Measurements from ENCODE around the gene PNPLA2. TPM values are rescaled to one million over a fixed set of nuclear protein-coding genes. Genes with fewer than 3 reads are reported as not detected.

The PNPLA2 gene
- total RNA-seq, 4 donors from 2014 or later, result 58.9 to 93.3 (median 91.7) TPM

DNA sequence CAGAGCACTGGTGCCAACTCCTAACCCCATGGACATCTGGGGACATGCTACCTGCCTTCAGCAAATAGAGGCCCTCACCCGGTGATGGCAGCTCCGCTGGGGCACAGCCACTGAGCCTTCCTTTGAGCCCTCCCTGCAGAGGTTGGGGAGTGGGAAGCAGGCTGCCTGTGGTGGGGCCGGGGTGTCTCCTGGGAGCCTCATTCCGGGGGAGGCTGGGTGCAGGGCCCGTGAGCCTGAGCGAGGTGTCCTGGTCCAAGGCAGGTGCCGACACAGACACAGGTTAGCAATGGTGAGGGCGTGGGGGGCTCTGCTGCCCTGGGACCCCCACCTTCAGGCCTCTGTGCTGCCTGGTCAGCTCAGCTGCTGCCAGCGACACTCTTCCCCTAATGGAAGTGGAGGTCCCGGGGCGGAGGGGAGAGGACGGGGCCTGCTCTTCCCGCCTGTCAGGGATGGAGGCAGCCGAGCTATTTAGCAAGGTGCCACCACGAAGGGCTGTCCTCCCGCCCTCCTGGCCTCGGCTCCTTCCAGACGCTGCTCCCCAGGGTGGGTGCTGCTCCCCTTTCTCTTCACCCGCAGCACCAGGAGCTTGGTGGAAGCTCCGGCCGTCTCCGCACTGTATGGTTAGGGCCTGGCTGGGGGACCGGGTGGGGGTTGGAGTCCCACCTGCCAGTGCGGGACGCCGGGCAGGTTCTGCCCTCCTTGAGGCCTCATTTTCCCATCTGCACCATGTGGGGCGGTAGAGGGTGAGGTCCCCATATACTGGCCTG lies 35.2 kb downstream of the PNPLA2 start:
- Histone ChIP-seq H3K4me3 (no peak overlapping the region), H3K9me3 (no peaks in the 10 kb centered on the region), H3K36me3 (no peaks in the 10 kb centered on the region), H3K27me3 (peaks cover 4 to 6% (median 5%) of the 10 kb centered on the region in 3 donors), H3K4me1 (peaks cover 5% of the 10 kb centered on the region in 2 donors), H3K27ac (no peak overlapping the region)
- no peak for DNase-seq
- in situ Hi-C loops (cut with MboI; ENCODE audit: low sequenced_read_pairs in 4 of 4) (no loop called here), intact Hi-C loops (cut with DNase I; ENCODE audit: low total_unique reads) (no loop called here)
- ATAC-seq, result no peak
- TF ChIP-seq POLR2A (IDR thresholded peaks at IDR 0.05), result no peak
- TF ChIP-seq, protein P1, sequence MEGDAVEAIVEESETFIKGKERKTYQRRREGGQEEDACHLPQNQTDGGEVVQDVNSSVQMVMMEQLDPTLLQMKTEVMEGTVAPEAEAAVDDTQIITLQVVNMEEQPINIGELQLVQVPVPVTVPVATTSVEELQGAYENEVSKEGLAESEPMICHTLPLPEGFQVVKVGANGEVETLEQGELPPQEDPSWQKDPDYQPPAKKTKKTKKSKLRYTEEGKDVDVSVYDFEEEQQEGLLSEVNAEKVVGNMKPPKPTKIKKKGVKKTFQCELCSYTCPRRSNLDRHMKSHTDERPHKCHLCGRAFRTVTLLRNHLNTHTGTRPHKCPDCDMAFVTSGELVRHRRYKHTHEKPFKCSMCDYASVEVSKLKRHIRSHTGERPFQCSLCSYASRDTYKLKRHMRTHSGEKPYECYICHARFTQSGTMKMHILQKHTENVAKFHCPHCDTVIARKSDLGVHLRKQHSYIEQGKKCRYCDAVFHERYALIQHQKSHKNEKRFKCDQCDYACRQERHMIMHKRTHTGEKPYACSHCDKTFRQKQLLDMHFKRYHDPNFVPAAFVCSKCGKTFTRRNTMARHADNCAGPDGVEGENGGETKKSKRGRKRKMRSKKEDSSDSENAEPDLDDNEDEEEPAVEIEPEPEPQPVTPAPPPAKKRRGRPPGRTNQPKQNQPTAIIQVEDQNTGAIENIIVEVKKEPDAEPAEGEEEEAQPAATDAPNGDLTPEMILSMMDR (IDR thresholded peaks at IDR 0.05 in 4 of 5, conservative IDR thresholded peaks at IDR 0.05 in 1 of 5), result no peak

DNA sequence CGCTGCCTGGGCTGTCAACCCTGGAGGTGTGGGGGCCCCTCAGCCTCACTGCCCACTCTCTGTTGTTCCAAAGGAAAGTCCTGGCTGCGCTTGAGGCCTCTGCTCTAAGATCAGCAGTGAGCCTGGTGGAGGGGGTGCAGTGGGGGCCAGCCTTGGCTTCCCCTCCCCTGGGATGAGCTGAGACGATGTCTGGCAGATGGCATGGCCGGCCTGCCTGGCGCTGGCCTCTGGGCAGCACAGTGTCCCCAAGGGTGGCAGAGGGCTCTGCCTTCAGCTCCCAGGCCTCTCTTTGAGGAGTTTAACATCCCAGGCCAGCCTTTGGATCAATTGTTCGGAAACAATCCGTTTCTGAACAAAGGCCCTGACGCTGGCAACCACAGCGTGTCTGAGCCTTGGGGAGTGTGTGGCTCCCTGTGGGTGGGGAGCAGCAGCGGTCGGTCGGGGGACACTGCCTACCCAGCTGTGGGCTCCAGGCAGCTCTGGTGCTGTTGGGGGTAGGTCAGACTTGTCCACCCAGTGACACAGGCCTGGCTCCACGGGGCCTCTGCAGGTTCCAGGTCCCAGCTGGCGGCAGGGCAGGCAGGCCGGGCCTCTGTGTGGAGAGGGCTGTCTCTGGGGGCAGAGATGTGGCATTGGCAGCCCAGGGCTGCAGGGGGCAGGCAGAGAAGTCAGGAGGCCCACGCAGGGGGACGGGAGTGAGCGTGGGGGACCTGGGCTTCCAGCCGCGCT lies 36.1 kb downstream of the PNPLA2 start:
- H3K36me3 ChIP-seq, result no peaks in the 10 kb centered on the region
- H3K4me1 ChIP-seq, result peaks cover 0 to 3% of the 10 kb centered on the region in 2 donors
- intact Hi-C loops (cut with DNase I; ENCODE audit: low total_unique reads), result no loop called here
- H3K4me3 ChIP-seq, result no peak overlapping the region
- H3K27me3 ChIP-seq, result no peaks in the 10 kb centered on the region
- in situ Hi-C loops (cut with MboI; ENCODE audit: low sequenced_read_pairs in 4 of 4), result no loop called here
- TF ChIP-seq POLR2A (IDR thresholded peaks at IDR 0.05), result no peak
- TF ChIP-seq, protein P1 (IDR thresholded peaks at IDR 0.05 in 4 of 5, conservative IDR thresholded peaks at IDR 0.05 in 1 of 5), result no peak
- DNase-seq (no peak), ATAC-seq (no peak)
- no peaks in the 10 kb centered on the region for H3K9me3 ChIP-seq
- H3K27ac ChIP-seq, result no peak overlapping the region

DNA sequence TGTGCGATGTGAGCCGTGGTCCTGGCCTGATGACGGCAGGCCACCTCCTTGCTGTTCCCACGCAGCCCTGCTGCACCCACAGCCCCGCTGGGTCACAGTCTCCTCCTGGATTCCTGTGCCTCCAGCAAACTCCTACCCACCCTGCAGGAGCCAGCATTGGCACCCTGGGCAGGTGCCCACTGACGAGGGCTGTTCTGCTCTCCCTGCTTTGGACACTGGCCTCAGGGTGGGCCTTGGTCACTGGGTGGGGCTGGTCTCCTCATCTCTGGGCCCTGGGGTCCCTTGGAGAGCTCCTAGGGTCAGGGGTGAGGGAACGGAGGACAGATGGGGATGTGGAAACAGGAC lies 36.6 kb downstream of the PNPLA2 start:
- H3K4me1 ChIP-seq, result peaks cover 0 to 5% of the 10 kb centered on the region in 2 donors
- DNase-seq (no peak), ATAC-seq (no peak)
- no peaks in the 10 kb centered on the region for H3K36me3 ChIP-seq
- in situ Hi-C loops (cut with MboI; ENCODE audit: low sequenced_read_pairs in 4 of 4) (no loop called here), intact Hi-C loops (cut with DNase I; ENCODE audit: low total_unique reads) (no loop called here)
- no peak for TF ChIP-seq POLR2A (IDR thresholded peaks at IDR 0.05)
- TF ChIP-seq, protein P1 (IDR thresholded peaks at IDR 0.05 in 4 of 5, conservative IDR thresholded peaks at IDR 0.05 in 1 of 5), result no peak
- H3K27me3 ChIP-seq, result no peaks in the 10 kb centered on the region
- no peak overlapping the region for H3K4me3 ChIP-seq
- H3K9me3 ChIP-seq, result no peaks in the 10 kb centered on the region
- H3K27ac ChIP-seq, result no peak overlapping the region

DNA sequence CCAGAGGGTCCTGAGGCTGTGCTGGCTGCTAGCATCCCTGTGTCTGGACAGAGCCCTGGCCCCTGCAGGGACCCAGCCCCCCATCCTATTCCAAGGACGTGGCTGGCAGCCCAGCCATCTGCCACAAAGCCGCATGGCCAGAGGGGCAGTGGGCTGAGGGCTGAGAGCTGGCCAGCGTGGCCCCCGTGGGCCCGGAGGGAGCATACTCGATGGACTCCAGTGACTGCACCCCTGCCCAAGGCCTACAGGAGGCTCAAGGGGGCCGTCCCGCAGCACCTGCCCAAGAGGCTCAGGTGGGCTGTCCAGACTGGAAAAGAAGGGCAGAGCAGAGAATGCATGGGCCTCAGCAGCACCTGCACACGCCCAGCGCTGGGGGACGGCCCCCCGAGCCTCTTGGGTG lies 37.1 kb downstream of the PNPLA2 start:
- in situ Hi-C loops (cut with MboI; ENCODE audit: low sequenced_read_pairs in 4 of 4) (no loop called here), intact Hi-C loops (cut with DNase I; ENCODE audit: low total_unique reads) (no loop called here)
- ATAC-seq (no peak), DNase-seq (no peak)
- TF ChIP-seq, protein P1 (IDR thresholded peaks at IDR 0.05 in 4 of 5, conservative IDR thresholded peaks at IDR 0.05 in 1 of 5), result no peak
- no peak for TF ChIP-seq POLR2A (IDR thresholded peaks at IDR 0.05)
- H3K27me3 ChIP-seq, result no peaks in the 10 kb centered on the region
- no peak overlapping the region for H3K27ac ChIP-seq
- no peak overlapping the region for H3K4me3 ChIP-seq
- H3K9me3 ChIP-seq, result no peaks in the 10 kb centered on the region
- no peaks in the 10 kb centered on the region for H3K36me3 ChIP-seq
- peaks cover 0 to 5% of the 10 kb centered on the region in 2 donors for H3K4me1 ChIP-seq

All from gastrocnemius medialis (tissue), 4 donors.